HG03565 (cell line): ENCODE results near the gene SSB.
"Not testable (repeated sequence)": the region's sequence is repeated elsewhere in the genome, so short reads cannot be mapped to it uniquely, and the experiment has no call there.

Experiments used
- ATAC-seq: cut with Tn5 transposase; IDR thresholded peaks from one replicate; pipeline ENCODE4 v1.9.1; 2021; ENCODE audit warnings: mild to moderate bottlenecking, moderate library complexity; ENCODE audit not compliant: unreplicated experiment

Gene SSB

GRCh38 chr2:169798718-169799592, at the start of gene SSB:
SSB (plus strand) TSS chr2:169798871; CDS start chr2:169800961, 2,090 bp downstream.
- ATAC-seq, result peak; percentile 92

GRCh38 chr2:169752752-169753151, 45.9 kb upstream of the SSB start:
- ATAC-seq, result no peak

GRCh38 chr2:169755083-169755870, 43.4 kb upstream of the SSB start:
- ATAC-seq, result no peak

GRCh38 chr2:169756342-169756741, 42.3 kb upstream of the SSB start:
- ATAC-seq, result no peak

- ATAC-seq, result no peak
Measured at GRCh38 chr2:169757356-169757755, 41.3 kb upstream of the SSB start.

- no peak for ATAC-seq
Measured at GRCh38 chr2:169757778-169758177, 40.9 kb upstream of the SSB start.

- no peak for ATAC-seq
Measured at GRCh38 chr2:169759987-169760386, 38.7 kb upstream of the SSB start.

GRCh38 chr2:169760798-169761197, 37.9 kb upstream of the SSB start:
- not testable (repeated sequence) for ATAC-seq

GRCh38 chr2:169761251-169761969, 37.3 kb upstream of the SSB start:
- ATAC-seq, result no peak

- no peak for ATAC-seq
Measured at GRCh38 chr2:169761970-169762292, 36.7 kb upstream of the SSB start.

GRCh38 chr2:169765523-169765922, 33.1 kb upstream of the SSB start:
- no peak for ATAC-seq

GRCh38 chr2:169767243-169767888, 31.3 kb upstream of the SSB start:
- no peak for ATAC-seq

GRCh38 chr2:169768262-169768995, 30.2 kb upstream of the SSB start:
- ATAC-seq, result no peak

GRCh38 chr2:169771021-169771420, 27.6 kb upstream of the SSB start:
- no peak for ATAC-seq

GRCh38 chr2:169771612-169772011, 27.1 kb upstream of the SSB start:
- ATAC-seq, result no peak

- ATAC-seq, result no peak
Measured at GRCh38 chr2:169772651-169773050, 26.0 kb upstream of the SSB start.

- no peak for ATAC-seq
Measured at GRCh38 chr2:169775354-169775753, 23.3 kb upstream of the SSB start.

- no peak for ATAC-seq
Measured at GRCh38 chr2:169775765-169776164, 22.9 kb upstream of the SSB start.

GRCh38 chr2:169776252-169776761, 22.4 kb upstream of the SSB start:
- no peak for ATAC-seq

GRCh38 chr2:169778446-169778845, 20.2 kb upstream of the SSB start:
- ATAC-seq, result no peak
